CD4-positive, alpha-beta T cell (primary cell): ENCODE data around the gene ASTN1. TPM values are rescaled to one million over a fixed set of nuclear protein-coding genes. Genes with fewer than 3 reads are reported as not detected.

Source experiments
- ATAC-seq: fragments of 200-7000 bp; cut with Tn5 transposase; one replicate; pipeline ENCODE4 v1.10.0; 2022; ENCODE audit warnings: mild to moderate bottlenecking; ENCODE audit not compliant: poor library complexity
- CTCF ChIA-PET: fragments of 350-600 bp; sonication (Branson Sonifier 250); formaldehyde crosslinking; loops from one replicate; lab custom pipeline; 2021; ENCODE audit warnings: antibody characterized with exemption, inconsistent platforms; lab: Charles Lee
- POLR2A ChIA-PET: fragments of 350-600 bp; sonication (Branson Sonifier 250); formaldehyde crosslinking; loops from one replicate; lab custom pipeline; 2021; ENCODE audit warnings: antibody characterized with exemption, inconsistent platforms; lab: Charles Lee
- DNase-seq, 14 experiments: peaks; one replicate each; pipeline ENCODE4 v3.0.0-alpha.2; 2013 to 2020; ENCODE audit warnings: mixed read lengths in 2 of 14
- H3K27ac ChIP-seq, 2 donors: one replicate each; pipeline versions ENCODE4 v1.5.1 to v1.7.0; 2013; ENCODE audit warnings: low read length in 2 of 2, low read depth in 1 of 2, mild to moderate bottlenecking in 1 of 2
- H3K27me3 ChIP-seq, 2 experiments: 1 replicate in 1 of 2; 2 replicates in 1 of 2; pipeline versions ENCODE4 v1.6.1 to v1.7.0; 2013; ENCODE audit warnings: low read length in 2 of 2, control low read depth in 1 of 2, mild to moderate bottlenecking in 1 of 2, moderate library complexity in 1 of 2; ENCODE audit not compliant: insufficient read depth in 2 of 2, control insufficient read depth in 1 of 2
- H3K36me3 ChIP-seq: one replicate; pipeline ENCODE4 v1.6.1; 2013; ENCODE audit warnings: low read length, control low read depth; ENCODE audit not compliant: insufficient read depth
- H3K4me1 ChIP-seq: one replicate; pipeline ENCODE4 v1.6.1; 2013; ENCODE audit warnings: low read length, control low read depth; ENCODE audit not compliant: insufficient read depth
- H3K4me3 ChIP-seq: one replicate; pipeline ENCODE4 v1.5.1; 2013; ENCODE audit warnings: mild to moderate bottlenecking, low read length, moderate library complexity
- H3K9me3 ChIP-seq, 2 experiments: 1 replicate in 1 of 2; 2 replicates in 1 of 2; pipeline versions ENCODE4 v1.6.1 to v1.7.0; 2013; ENCODE audit warnings: low read length in 2 of 2, mild to moderate bottlenecking in 2 of 2, control low read depth in 1 of 2, moderate library complexity in 1 of 2; ENCODE audit not compliant: control insufficient read depth in 1 of 2, insufficient read depth in 1 of 2
- H3K27ac Mint-ChIP-seq: one replicate; pipeline ENCODE4 v1.8.0; 2020; ENCODE audit warnings: mixed read lengths
- H3K27me3 Mint-ChIP-seq: one replicate; pipeline ENCODE4 v1.8.0; 2021; ENCODE audit warnings: mixed read lengths
- H3K36me3 Mint-ChIP-seq: one replicate; pipeline ENCODE4 v1.8.0; 2021; ENCODE audit warnings: low read depth, mixed read lengths
- H3K4me1 Mint-ChIP-seq: one replicate; pipeline ENCODE4 v1.8.0; 2021; ENCODE audit warnings: low read depth, mixed read lengths
- H3K4me3 Mint-ChIP-seq: one replicate; pipeline ENCODE4 v1.8.0; 2020; ENCODE audit warnings: mild to moderate bottlenecking, mixed read lengths
- H3K9me3 Mint-ChIP-seq: one replicate; pipeline ENCODE4 v1.8.0; 2020; ENCODE audit warnings: mixed read lengths
- intact Hi-C, 2 experiments: fragments of 100-400 bp; cut with DNase I in 1 of 2; cut with micrococcal nuclease in 1 of 2; formaldehyde crosslinking; loops; one replicate each; pipeline versions ENCODE4 v1.15.1 to v1.9.0; 2023 to 2025; cut with DNase I, micrococcal nuclease
- total RNA-seq, 174 experiments: library from RNA in 2 of 174; stranded (reverse) in 2 of 174; gene quantifications; one replicate each; pipeline ENCODE4 v1.2.3 and lab custom pipeline; 2021 to 2026
- TF ChIP-seq, protein P1 (sequence below): fragments of 200-600 bp; IDR thresholded peaks from one replicate; pipeline ENCODE4 v1.8.0; 2022; ENCODE audit warnings: antibody characterized with exemption, mild to moderate bottlenecking

Gene ASTN1
- total RNA-seq, 2 experiments from 2014 or later, result not detected

DNA sequence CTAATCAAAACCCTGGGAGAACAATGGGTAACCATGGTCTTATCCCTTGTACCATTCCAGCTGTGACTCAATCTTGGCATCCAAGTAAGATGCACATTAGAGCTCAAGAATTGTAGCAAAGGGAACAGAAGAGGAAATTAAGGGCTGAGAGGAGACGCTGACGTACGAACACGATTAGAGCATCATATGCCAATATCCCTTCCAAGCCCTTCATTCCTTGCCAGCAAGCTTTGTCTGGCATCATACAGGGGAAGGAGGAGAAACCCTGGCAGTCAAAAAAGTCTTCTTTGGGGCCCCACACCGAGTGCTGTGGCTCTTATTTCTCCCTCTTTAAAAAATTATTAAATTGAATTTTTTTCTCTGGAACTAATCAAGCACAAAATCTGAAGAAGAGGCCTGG, 120.9 kb downstream of the ASTN1 start:
- Mint-ChIP-seq H3K9me3 (no peaks in the 10 kb centered on the region), H3K4me1 (no peaks in the 10 kb centered on the region), H3K4me3 (no peak overlapping the region), H3K36me3 (no peaks in the 10 kb centered on the region), H3K27ac (no peak overlapping the region), H3K27me3 (peaks cover 7% of the 10 kb centered on the region)
- ChIA-PET CTCF (no interaction called here), POLR2A (no interaction called here)
- Histone ChIP-seq H3K27ac (no peak overlapping the region), H3K36me3 (no peaks in the 10 kb centered on the region), H3K4me1 (no peaks in the 10 kb centered on the region), H3K27me3 (peaks cover 0 to 2% of the 10 kb centered on the region in 2 experiments), H3K9me3 (no peaks in the 10 kb centered on the region), H3K4me3 (no peak overlapping the region)
- TF ChIP-seq, protein P1, sequence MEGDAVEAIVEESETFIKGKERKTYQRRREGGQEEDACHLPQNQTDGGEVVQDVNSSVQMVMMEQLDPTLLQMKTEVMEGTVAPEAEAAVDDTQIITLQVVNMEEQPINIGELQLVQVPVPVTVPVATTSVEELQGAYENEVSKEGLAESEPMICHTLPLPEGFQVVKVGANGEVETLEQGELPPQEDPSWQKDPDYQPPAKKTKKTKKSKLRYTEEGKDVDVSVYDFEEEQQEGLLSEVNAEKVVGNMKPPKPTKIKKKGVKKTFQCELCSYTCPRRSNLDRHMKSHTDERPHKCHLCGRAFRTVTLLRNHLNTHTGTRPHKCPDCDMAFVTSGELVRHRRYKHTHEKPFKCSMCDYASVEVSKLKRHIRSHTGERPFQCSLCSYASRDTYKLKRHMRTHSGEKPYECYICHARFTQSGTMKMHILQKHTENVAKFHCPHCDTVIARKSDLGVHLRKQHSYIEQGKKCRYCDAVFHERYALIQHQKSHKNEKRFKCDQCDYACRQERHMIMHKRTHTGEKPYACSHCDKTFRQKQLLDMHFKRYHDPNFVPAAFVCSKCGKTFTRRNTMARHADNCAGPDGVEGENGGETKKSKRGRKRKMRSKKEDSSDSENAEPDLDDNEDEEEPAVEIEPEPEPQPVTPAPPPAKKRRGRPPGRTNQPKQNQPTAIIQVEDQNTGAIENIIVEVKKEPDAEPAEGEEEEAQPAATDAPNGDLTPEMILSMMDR, result no peak
- ATAC-seq (no peak), DNase-seq (no peak)
- intact Hi-C loops, result no loop called here

DNA sequence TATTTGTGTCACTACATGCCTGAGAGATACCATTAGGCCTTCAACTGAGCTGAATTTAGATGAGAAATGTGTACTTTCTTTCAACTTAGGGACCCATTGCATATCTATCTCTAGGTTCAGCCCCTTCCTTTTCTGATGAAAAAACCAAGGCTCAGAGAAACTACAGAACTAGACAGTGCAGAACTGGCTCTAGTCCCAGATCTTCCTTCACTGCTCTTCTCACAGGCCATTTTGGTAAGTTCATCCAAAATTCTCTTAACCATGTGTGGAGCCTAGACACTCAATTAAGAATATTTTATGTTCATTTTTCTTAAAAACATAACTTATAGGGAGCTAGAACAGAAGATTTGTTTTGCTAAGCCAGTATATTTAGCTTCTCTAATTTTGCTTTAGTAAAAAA, 128.9 kb downstream of the ASTN1 start:
- peaks cover 0 to 6% of the 10 kb centered on the region in 2 experiments for H3K9me3 ChIP-seq
- no peak overlapping the region for H3K4me3 Mint-ChIP-seq
- DNase-seq (no peak), ATAC-seq (no peak)
- no peaks in the 10 kb centered on the region for H3K4me1 Mint-ChIP-seq
- intact Hi-C loops, result no loop called here
- no peak overlapping the region for H3K4me3 ChIP-seq
- no peak overlapping the region for H3K27ac ChIP-seq
- no peaks in the 10 kb centered on the region for H3K4me1 ChIP-seq
- TF ChIP-seq, protein P1, result no peak
- ChIA-PET CTCF (no interaction called here), POLR2A (no interaction called here)
- H3K9me3 Mint-ChIP-seq, result peaks cover 4% of the 10 kb centered on the region
- H3K27me3 ChIP-seq, result no peaks in the 10 kb centered on the region
- no peaks in the 10 kb centered on the region for H3K36me3 Mint-ChIP-seq
- H3K27me3 Mint-ChIP-seq, result peaks cover 6% of the 10 kb centered on the region
- no peak overlapping the region for H3K27ac Mint-ChIP-seq
- no peaks in the 10 kb centered on the region for H3K36me3 ChIP-seq

DNA sequence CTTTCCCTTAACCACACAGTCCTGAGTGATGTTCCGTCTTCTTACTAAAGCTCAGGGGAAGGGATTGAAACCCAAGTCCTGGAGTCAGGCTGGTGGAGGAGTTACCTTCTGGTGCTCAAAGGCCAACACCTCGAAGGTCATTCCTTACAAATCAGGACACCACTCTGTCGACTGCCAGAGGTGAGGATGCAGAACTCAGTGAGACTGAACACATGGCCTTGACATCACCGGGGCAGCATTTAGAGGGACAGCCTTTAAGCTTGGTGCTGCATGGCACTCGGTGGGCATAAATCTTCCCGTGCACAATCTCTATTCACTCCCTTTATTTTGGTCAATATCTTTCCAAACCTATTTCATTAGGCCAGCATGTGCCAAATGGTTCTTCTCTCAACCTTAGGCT, 130.9 kb downstream of the ASTN1 start:
- DNase-seq, result no peak
- ATAC-seq, result no peak
- no peaks in the 10 kb centered on the region for H3K27me3 ChIP-seq
- ChIA-PET POLR2A (no interaction called here), CTCF (no interaction called here)
- H3K4me1 ChIP-seq, result no peaks in the 10 kb centered on the region
- intact Hi-C loops, result no loop called here
- H3K27ac ChIP-seq, result no peak overlapping the region
- H3K27me3 Mint-ChIP-seq, result peaks cover 6% of the 10 kb centered on the region
- H3K4me3 ChIP-seq, result no peak overlapping the region
- TF ChIP-seq, protein P1, result no peak
- peaks cover 4% of the 10 kb centered on the region for H3K9me3 Mint-ChIP-seq
- H3K4me3 Mint-ChIP-seq, result no peak overlapping the region
- H3K27ac Mint-ChIP-seq, result no peak overlapping the region
- no peaks in the 10 kb centered on the region for H3K4me1 Mint-ChIP-seq
- H3K36me3 ChIP-seq, result no peaks in the 10 kb centered on the region
- H3K36me3 Mint-ChIP-seq, result no peaks in the 10 kb centered on the region
- peaks cover 0 to 6% of the 10 kb centered on the region in 2 experiments for H3K9me3 ChIP-seq
